ENCODE results near the gene MRPS18B. TPM values are rescaled to one million over a fixed set of nuclear protein-coding genes. Genes with fewer than 3 reads are reported as not detected.
"Not testable (repeated sequence)": the region's sequence is repeated elsewhere in the genome, so short reads cannot be mapped to it uniquely, and the experiment has no call there.

The MRPS18B gene
- total and polyA plus RNA-seq, 5 experiments from 2014 or later = 43.1 to 161 (median 87.4) TPM

GRCh38 chr6:30664994-30665767 is 47.5 kb downstream of the MRPS18B start:
- POLR2A ChIA-PET = interaction anchor here (0.7 kb wide), 1 partner anchor 47 kb away, joined by 3 read pairs; the partner anchor contains the start of genes MRPS18B and PPP1R10
- H3K4me3 Mint-ChIP-seq = no peak overlapping the region
- no peak overlapping the region for H3K27ac Mint-ChIP-seq
- DNase-seq (no peak), ATAC-seq (no peak)
- H3K27me3 Mint-ChIP-seq = no peaks in the 10 kb centered on the region
- no peaks in the 10 kb centered on the region for H3K9me3 Mint-ChIP-seq
- H3K36me3 Mint-ChIP-seq = peaks cover 4 to 89% (median 28%) of the 10 kb centered on the region in 3 donors
- H3K4me1 Mint-ChIP-seq = peaks cover 11 to 22% (median 16%) of the 10 kb centered on the region in 4 donors

GRCh38 chr6:30666300-30666699 is 48.7 kb downstream of the MRPS18B start:
- peaks cover 20 to 33% (median 27%) of the 10 kb centered on the region in 4 donors for H3K4me1 Mint-ChIP-seq
- DNase-seq, H3K27me3 Mint-ChIP-seq, H3K4me3 Mint-ChIP-seq, POLR2A ChIA-PET, ATAC-seq, H3K9me3 Mint-ChIP-seq: not testable (repeated sequence)
- peak overlapping the region in 8 of 10 donors; percentile 25 to 80 (median 59) for H3K27ac Mint-ChIP-seq
- peaks cover 4 to 90% (median 29%) of the 10 kb centered on the region in 3 donors for H3K36me3 Mint-ChIP-seq

DNA sequence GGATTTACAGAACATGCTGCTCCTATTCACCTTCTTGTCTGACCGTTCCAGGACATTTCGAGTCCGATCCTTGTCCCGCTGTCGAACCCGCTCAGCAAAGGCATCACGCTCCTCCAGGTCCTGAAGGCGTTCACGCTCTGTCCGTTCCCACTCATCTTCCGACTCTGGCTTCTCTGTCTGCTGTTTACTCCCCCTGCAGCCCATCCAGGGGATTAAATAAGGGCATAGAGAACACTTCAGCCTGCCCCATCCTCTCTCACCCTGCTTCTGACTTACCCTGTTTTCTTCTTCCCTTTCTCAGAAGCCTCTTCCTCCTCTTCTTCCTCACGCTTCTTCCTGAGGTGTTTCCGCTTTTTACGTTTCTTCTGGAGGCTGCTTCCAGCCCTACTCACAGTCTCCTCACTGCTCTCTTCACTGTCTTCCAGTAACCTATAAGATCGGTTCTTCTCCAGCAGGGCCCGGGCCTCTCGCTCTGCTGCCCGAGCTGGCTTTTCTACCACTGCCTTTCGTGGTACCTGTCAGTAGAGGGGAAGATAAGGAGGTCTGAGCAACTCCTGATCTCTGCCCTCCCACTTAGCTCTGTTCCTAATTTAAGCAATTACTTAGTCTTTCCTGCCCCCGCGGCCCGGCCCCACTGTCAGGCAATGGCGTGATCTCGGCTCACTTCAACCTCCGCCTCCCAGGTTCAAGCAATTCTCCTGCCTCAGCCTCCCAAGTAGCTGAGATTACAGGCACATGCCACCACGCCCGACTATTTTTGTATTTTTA is 53.3 kb downstream of the MRPS18B start:
- H3K27me3 Mint-ChIP-seq = no peaks in the 10 kb centered on the region
- peaks cover 4 to 50% (median 9%) of the 10 kb centered on the region in 3 donors for H3K36me3 Mint-ChIP-seq
- ATAC-seq (no peak), DNase-seq (no peak)
- peak overlapping the region; percentile 47 to 83 (median 62) for H3K27ac Mint-ChIP-seq
- H3K4me3 Mint-ChIP-seq = peak overlapping the region; percentile 68 to 91 (median 86)
- H3K4me1 Mint-ChIP-seq = peaks cover 25 to 47% (median 38%) of the 10 kb centered on the region in 4 donors
- POLR2A ChIA-PET = interaction anchor here (0.6 to 15.2 kb wide), 9 partner anchors 10 to 345 kb away, joined by 3 to 594 read pairs (median 5); partner anchors contain the start of genes MDC1, MRPS18B, PPP1R10 and TUBB
- H3K9me3 Mint-ChIP-seq = no peaks in the 10 kb centered on the region

DNA sequence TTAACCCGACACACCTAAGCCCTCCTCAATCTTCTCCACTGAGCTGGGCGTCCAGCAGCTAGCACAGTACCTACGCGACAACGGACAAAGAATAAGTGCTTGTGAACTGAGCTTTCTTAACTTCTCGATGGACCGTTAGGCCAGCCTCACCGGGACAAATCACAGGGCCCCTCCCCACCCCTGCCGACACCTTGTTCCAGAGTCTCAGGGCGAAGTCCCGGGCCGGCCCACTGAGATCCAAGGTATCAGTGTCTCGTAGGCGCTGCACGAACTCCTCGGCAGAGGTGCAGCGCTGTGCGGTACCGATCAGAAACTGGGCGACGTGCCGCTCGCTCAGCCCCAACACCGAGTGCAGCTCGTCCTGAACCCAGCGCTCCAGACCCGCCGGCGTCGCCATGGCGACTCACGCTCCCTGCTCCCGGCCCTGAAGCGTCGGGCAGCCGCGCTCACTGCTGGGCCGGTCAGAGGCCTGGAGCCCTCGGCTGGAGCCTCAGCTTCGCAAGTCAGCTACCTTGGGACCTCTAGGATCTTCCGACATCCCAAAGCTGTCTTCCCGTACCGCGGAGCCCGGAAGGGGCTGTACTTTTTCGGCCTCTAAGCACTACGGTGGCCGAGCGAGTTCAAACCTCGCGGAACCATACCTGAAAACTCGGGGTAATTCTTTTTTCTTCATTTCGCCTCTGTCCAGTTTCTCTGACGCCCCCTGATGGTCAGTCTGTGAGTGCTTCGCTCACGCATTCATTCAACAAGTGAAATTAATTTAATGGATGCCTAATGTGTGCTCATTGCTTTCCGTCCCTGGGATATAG is 55.0 kb downstream of the MRPS18B start, which contains the start of gene DHX16:
Gene DHX16 (minus strand): TSS at position 562 of the 809 bp plus-strand sequence. CDS start 165 bp downstream, at position 397.
- POLR2A ChIA-PET = interaction anchor here (0.7 to 15.2 kb wide), 18 partner anchors 10 to 243 kb away, joined by 3 to 594 read pairs (median 3); partner anchors contain the start of genes C6orf136, GNL1, MDC1 and MRPS18B
- H3K4me3 Mint-ChIP-seq = peak within 1 kb of the TSS; percentile 76 to 95 (median 90)
- peak; percentile 80 to 85 for ATAC-seq
- no peaks in the 10 kb centered on the region for H3K9me3 Mint-ChIP-seq
- no peaks in the 10 kb centered on the region for H3K27me3 Mint-ChIP-seq
- DNase-seq = peak; percentile 76 to 94 (median 86)
- peak within 1 kb of the TSS; percentile 74 to 96 (median 90) for H3K27ac Mint-ChIP-seq
- peaks cover 23 to 46% (median 41%) of the 10 kb centered on the region in 4 donors for H3K4me1 Mint-ChIP-seq
- peaks cover 7 to 49% (median 12%) of the 10 kb centered on the region in 3 donors for H3K36me3 Mint-ChIP-seq

Small RNA genes lying within 50 kb of the gene (microRNA-seq; reads per million reads assigned to microRNA genes)
- 21.2 reads per million, percentile 42 among the genes with 10 or more reads in this experiment for gene MIR877 (ENCODE audit: borderline microRNAs expressed)

Other genes starting within 250 kb of the MRPS18B start
- gene HLA-E, start 128.3 kb upstream of the MRPS18B start, total RNA-seq = 1,000 to 10,000 TPM; 1,291 to 1,305 TPM
- gene HLA-E, start 128.3 kb upstream of the MRPS18B start, polyA plus RNA-seq = 1,000 to 10,000 TPM; 2,699 to 2,977 (median 2,826) TPM
- 10 to 100 TPM; 78.0 to 80.7 TPM for gene GNL1, start 61.4 kb upstream of the MRPS18B start, total RNA-seq
- gene GNL1, start 61.4 kb upstream of the MRPS18B start, polyA plus RNA-seq = 10 to 100 TPM; 24.7 to 34.1 (median 28.7) TPM
- gene PRR3, start 60.5 kb upstream of the MRPS18B start, total RNA-seq = 10 to 100 TPM; 28.4 to 28.9 TPM
- gene PRR3, start 60.5 kb upstream of the MRPS18B start, polyA plus RNA-seq = 10 to 100 TPM in 1 of 3 donors, 1 to 10 TPM in 2; 7.9 to 12.7 (median 8.6) TPM
- gene ABCF1, start 46.4 kb upstream of the MRPS18B start, total RNA-seq = 10 to 100 TPM; 68.6 to 71.3 TPM
- 10 to 100 TPM; 19.1 to 43.1 (median 30.5) TPM for gene ABCF1, start 46.4 kb upstream of the MRPS18B start, polyA plus RNA-seq
- 100 to 1,000 TPM; 191 to 193 TPM for gene PPP1R10, start 597 bp upstream of the MRPS18B start, total RNA-seq
- 10 to 100 TPM; 16.9 to 20.2 (median 19.8) TPM for gene PPP1R10, start 597 bp upstream of the MRPS18B start, polyA plus RNA-seq
- 10 to 100 TPM; 12.6 to 13.4 TPM for gene ATAT1, start 9.0 kb downstream of the MRPS18B start, total RNA-seq
- gene ATAT1, start 9.0 kb downstream of the MRPS18B start, polyA plus RNA-seq = 1 to 10 TPM; 1.6 to 2.0 (median 1.7) TPM
- gene C6orf136, start 29.3 kb downstream of the MRPS18B start, total RNA-seq = 10 to 100 TPM; 29.3 to 30.9 TPM
- gene C6orf136, start 29.3 kb downstream of the MRPS18B start, polyA plus RNA-seq = 10 to 100 TPM in 2 of 3 donors, 1 to 10 TPM in 1; 5.6 to 23.2 (median 13.7) TPM
- 10 to 100 TPM; 42.1 to 45.6 TPM for gene DHX16, start 55.2 kb downstream of the MRPS18B start, total RNA-seq
- 10 to 100 TPM; 17.7 to 31.2 (median 18.7) TPM for gene DHX16, start 55.2 kb downstream of the MRPS18B start, polyA plus RNA-seq
- gene PPP1R18, start 68.8 kb downstream of the MRPS18B start, total RNA-seq = 10 to 100 TPM; 79.0 to 82.0 TPM
- gene PPP1R18, start 68.8 kb downstream of the MRPS18B start, polyA plus RNA-seq = 10 to 100 TPM; 79.8 to 98.6 (median 95.7) TPM
- gene NRM, start 73.1 kb downstream of the MRPS18B start, total RNA-seq = 1 to 10 TPM; 2.4 TPM
- 1 to 10 TPM; 3.7 to 5.4 (median 5.4) TPM for gene NRM, start 73.1 kb downstream of the MRPS18B start, polyA plus RNA-seq
- 10 to 100 TPM; 50.8 to 54.9 TPM for gene MDC1, start 99.4 kb downstream of the MRPS18B start, total RNA-seq
- 1 to 10 TPM; 1.3 to 6.3 (median 2.8) TPM for gene MDC1, start 99.4 kb downstream of the MRPS18B start, polyA plus RNA-seq
- gene TUBB, start 102.5 kb downstream of the MRPS18B start, total RNA-seq = 100 to 1,000 TPM; 171 to 187 TPM
- gene TUBB, start 102.5 kb downstream of the MRPS18B start, polyA plus RNA-seq = 100 to 1,000 TPM in 1 of 3 donors, 10 to 100 TPM in 2; 79.2 to 116 (median 83.3) TPM
- 10 to 100 TPM; 74.1 to 79.8 TPM for gene FLOT1, start 124.8 kb downstream of the MRPS18B start, total RNA-seq
- 10 to 100 TPM; 76.0 to 98.4 (median 78.4) TPM for gene FLOT1, start 124.8 kb downstream of the MRPS18B start, polyA plus RNA-seq
- 10 to 100 TPM; 16.0 to 17.0 TPM for gene IER3, start 126.7 kb downstream of the MRPS18B start, total RNA-seq
- 1 to 10 TPM in 2 of 3 donors, under 1 TPM in 1; 0.58 to 1.8 (median 1.5) TPM for gene IER3, start 126.7 kb downstream of the MRPS18B start, polyA plus RNA-seq